Measurements from ENCODE around the gene REV3L.

Gene REV3L

GRCh38 chr6:111418971-111419693 lies 63.9 kb downstream of the REV3L start:
- Histone ChIP-seq H3K79me2 (peaks cover 21% of the 10 kb centered on the region), H3K27me3 (ENCODE audit: control insufficient read depth, insufficient read depth, low read length) (no peaks in the 10 kb centered on the region), H3K4me1 (peaks cover 5% of the 10 kb centered on the region), H3K9ac (no peak overlapping the region), H3K9me3 (ENCODE audit: control insufficient read depth, low read length) (no peaks in the 10 kb centered on the region), H3K4me2 (ENCODE audit: low read length) (no peak overlapping the region), H2AFZ (no peak overlapping the region), H3K27ac (no peak overlapping the region), H3K4me3 (ENCODE audit: low read depth, low read length) (no peak overlapping the region), H3K36me3 (ENCODE audit: control insufficient read depth, insufficient read depth, low read length) (no peaks in the 10 kb centered on the region)
- no peak for TF ChIP-seq CTCF (IDR thresholded peaks at IDR 0.05)

GRCh38 chr6:111417946-111418345 lies 65.1 kb downstream of the REV3L start:
- H2AFZ ChIP-seq, result no peak overlapping the region
- H3K79me2 ChIP-seq, result peaks cover 18% of the 10 kb centered on the region
- TF ChIP-seq CTCF (IDR thresholded peaks at IDR 0.05), result no peak
- no peaks in the 10 kb centered on the region for H3K4me1 ChIP-seq
- no peak overlapping the region for H3K9ac ChIP-seq
- no peaks in the 10 kb centered on the region for H3K9me3 ChIP-seq (ENCODE audit: control insufficient read depth, low read length)
- H3K36me3 ChIP-seq (ENCODE audit: control insufficient read depth, insufficient read depth, low read length), result no peaks in the 10 kb centered on the region
- no peak overlapping the region for H3K4me3 ChIP-seq (ENCODE audit: low read depth, low read length)
- H3K4me2 ChIP-seq (ENCODE audit: low read length), result no peak overlapping the region
- no peaks in the 10 kb centered on the region for H3K27me3 ChIP-seq (ENCODE audit: control insufficient read depth, insufficient read depth, low read length)
- H3K27ac ChIP-seq, result no peak overlapping the region

- no peak overlapping the region for H3K9ac ChIP-seq
- no peak overlapping the region for H3K27ac ChIP-seq
- TF ChIP-seq CTCF (IDR thresholded peaks at IDR 0.05), result no peak
- H3K9me3 ChIP-seq (ENCODE audit: control insufficient read depth, low read length), result no peaks in the 10 kb centered on the region
- no peak overlapping the region for H3K4me3 ChIP-seq (ENCODE audit: low read depth, low read length)
- no peaks in the 10 kb centered on the region for H3K36me3 ChIP-seq (ENCODE audit: control insufficient read depth, insufficient read depth, low read length)
- no peaks in the 10 kb centered on the region for H3K27me3 ChIP-seq (ENCODE audit: control insufficient read depth, insufficient read depth, low read length)
- H2AFZ ChIP-seq, result no peak overlapping the region
- H3K4me2 ChIP-seq (ENCODE audit: low read length), result no peak overlapping the region
- H3K79me2 ChIP-seq, result peaks cover 18% of the 10 kb centered on the region
- no peaks in the 10 kb centered on the region for H3K4me1 ChIP-seq
Measured at GRCh38 chr6:111417181-111417585, 65.8 kb downstream of the REV3L start.

GRCh38 chr6:111416529-111416928 lies 66.5 kb downstream of the REV3L start:
- Histone ChIP-seq H3K4me2 (ENCODE audit: low read length) (no peak overlapping the region), H3K27ac (no peak overlapping the region), H3K27me3 (ENCODE audit: control insufficient read depth, insufficient read depth, low read length) (no peaks in the 10 kb centered on the region), H3K9me3 (ENCODE audit: control insufficient read depth, low read length) (no peaks in the 10 kb centered on the region), H3K36me3 (ENCODE audit: control insufficient read depth, insufficient read depth, low read length) (no peaks in the 10 kb centered on the region), H3K4me3 (ENCODE audit: low read depth, low read length) (no peak overlapping the region), H3K9ac (no peak overlapping the region), H3K79me2 (peaks cover 17% of the 10 kb centered on the region), H2AFZ (no peak overlapping the region), H3K4me1 (no peaks in the 10 kb centered on the region)
- TF ChIP-seq CTCF (IDR thresholded peaks at IDR 0.05), result no peak

- H3K4me1 ChIP-seq, result no peaks in the 10 kb centered on the region
- no peaks in the 10 kb centered on the region for H3K9me3 ChIP-seq (ENCODE audit: control insufficient read depth, low read length)
- H3K4me2 ChIP-seq (ENCODE audit: low read length), result no peak overlapping the region
Measured at GRCh38 chr6:111414373-111414772, 68.6 kb downstream of the REV3L start.

More at GRCh38 chr6:111414373-111414772, 68.6 kb downstream of the REV3L start:
- no peak overlapping the region for H3K9ac ChIP-seq
- H2AFZ ChIP-seq, result no peak overlapping the region
- peaks cover 2% of the 10 kb centered on the region for H3K79me2 ChIP-seq
- TF ChIP-seq CTCF (IDR thresholded peaks at IDR 0.05), result no peak
- no peak overlapping the region for H3K4me3 ChIP-seq (ENCODE audit: low read depth, low read length)
- H3K27ac ChIP-seq, result no peak overlapping the region
- H3K36me3 ChIP-seq (ENCODE audit: control insufficient read depth, insufficient read depth, low read length), result no peaks in the 10 kb centered on the region
- H3K27me3 ChIP-seq (ENCODE audit: control insufficient read depth, insufficient read depth, low read length), result no peaks in the 10 kb centered on the region
